Measurements from ENCODE around the gene BRD9.
"Not testable (repeated sequence)": the region's sequence is repeated elsewhere in the genome, so short reads cannot be mapped to it uniquely, and the experiment has no call there.

The BRD9 gene

DNA sequence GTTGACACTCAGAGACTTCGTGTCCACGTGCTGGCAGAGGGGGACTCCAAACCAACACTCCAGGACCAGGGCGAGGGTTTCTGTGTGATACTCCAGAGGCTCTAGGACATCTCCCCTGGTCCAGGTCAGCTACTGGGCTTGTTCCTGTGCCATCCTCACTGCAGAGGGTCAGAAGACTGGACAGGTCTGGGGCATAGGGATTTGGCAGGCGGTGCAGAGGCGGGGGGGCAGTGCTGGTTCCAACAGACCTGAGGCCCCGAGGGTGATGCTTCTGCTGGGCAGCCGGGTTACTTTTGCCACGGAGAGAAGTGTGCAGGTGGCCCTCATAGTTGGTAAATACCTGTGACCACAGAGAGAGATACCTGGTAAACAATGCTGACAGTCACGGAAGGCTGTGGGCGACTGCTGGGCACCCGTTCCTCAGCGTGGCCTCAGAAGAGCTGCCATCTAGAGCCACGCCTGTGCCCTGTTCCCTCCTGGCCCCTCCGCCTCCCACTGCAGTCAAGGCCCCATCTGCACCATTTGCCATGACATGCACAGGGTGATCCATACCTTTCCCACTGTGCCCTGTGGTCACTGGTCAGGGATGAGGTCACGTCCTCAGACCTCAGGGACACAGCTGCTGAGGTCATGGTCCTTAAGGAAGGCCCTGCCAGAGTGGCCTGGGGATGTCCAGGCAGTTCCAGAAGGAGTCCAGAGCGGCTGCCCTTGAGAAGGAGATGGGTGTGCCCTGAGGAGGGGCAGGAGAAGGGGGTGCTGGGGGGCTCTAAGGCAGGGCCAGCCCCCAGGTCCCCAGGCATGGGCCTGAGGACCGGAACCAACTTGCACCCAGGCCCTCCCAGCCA, 30.1 kb upstream of the BRD9 start:
- no peak for DNase-seq

DNA sequence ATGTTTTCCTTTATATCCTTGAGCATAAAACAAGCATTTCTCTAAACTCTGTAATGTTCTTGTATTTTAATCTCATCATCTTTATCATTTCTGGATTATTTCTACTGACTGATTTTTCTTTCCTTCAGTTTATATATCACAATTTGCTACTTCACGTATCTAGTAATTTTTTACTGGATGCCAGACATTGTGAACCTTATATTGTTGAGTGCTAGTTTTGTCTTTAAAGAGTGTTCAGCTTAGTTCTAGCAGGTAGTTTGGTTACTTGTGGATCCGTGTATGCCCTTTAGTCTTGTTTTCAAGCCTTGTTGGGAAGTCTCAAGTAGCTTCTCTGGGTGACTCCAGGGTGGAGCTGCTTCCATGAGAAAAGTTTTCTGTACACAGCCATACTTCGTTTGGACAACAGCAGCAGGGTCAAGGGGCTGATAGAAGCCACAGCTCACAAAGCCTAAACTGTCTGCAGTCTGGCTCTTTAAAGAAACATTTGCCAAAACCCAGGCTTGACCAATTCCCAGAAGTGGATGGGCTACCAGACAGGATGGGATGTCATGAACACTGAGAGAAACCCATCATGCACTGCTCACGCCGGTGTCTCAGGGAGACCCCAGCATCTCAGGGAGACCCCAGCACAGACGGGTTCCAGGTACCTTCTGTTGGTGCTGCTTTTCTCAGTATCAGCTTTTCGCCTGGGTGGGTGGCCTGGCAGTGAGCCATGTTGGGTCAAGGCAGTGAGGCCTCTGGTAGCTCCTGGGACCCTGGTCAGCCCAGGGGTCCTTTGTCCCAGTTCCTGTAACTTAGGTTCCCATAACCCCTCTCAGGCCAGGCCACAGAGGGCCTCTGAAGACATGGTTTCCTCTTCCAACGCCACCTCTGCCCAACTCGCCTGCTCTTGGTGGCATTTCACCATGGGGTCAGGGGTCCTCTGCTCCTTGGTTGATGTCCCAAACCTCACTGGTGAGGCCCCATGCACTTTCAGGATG, 29.1 kb upstream of the BRD9 start:
- no peak for DNase-seq

DNA sequence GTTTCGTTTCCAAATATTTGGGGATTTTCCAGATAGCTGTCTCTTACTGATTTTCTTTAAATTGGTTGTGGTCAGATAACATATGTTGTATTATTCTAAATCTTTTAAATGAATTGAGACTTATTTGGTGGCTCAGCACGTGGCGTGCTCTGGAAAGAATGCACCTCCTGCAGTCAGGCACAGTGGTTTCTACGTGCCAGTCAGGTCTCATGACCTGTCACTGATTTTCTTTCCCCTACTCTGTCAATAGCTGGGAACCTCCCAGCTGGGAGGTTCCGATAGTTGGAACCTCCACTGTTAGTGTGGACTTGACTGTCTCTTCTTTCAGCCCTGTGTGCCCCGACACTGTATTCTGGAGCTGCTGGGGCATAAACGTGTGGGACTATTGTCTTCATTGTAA, 27.7 kb upstream of the BRD9 start:
- DNase-seq, result no peak

DNA sequence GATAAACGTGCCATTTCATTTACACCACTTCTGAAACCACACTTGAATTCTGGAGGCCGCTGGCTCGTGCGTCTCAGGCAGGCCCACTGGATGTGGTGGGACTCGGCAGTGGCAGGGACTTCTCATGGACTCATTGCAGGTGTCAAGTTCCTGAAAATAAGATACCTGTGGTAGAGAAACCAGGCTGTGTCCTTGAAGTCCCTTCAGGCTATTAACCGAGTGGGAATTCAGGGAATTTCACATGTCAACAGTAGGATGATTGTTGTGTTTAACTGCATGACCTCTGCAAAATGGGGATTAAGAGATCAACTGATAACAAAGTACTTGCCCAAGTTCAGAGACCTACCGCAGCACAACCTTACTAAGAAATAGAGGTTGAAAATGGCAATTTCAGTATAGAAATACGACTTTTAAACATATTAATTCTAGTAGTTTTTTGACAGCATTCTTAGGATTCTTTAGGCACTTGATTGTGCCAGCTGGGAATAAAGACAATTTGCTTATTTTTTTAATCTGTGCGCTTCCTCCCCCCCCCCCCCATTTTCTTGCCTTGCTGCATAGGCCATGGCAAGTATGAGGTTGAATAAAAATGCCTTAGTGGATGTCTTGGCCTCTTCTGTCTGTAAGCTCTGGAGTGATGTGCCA, 26.9 kb upstream of the BRD9 start:
- DNase-seq, result no peak

DNA sequence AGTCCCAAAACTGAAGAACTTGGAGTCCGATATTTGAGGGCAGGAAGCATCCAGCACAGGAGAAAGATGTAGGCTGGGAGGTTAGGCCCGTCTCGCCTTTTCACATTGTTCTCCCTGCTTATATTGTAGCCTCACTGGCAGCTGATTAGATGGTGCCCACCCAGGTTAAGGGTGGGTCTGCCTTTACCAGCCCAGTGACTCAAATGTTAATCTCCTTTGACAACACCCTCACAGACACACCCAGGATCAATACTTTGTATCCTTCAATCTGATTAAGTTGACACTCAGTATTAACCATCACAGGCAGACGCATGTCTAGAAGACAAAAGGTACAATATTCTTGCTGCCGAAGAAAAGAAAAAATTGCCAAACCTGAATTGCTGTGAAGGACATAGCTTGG, 26.1 kb upstream of the BRD9 start:
- DNase-seq, result not testable (repeated sequence)

DNA sequence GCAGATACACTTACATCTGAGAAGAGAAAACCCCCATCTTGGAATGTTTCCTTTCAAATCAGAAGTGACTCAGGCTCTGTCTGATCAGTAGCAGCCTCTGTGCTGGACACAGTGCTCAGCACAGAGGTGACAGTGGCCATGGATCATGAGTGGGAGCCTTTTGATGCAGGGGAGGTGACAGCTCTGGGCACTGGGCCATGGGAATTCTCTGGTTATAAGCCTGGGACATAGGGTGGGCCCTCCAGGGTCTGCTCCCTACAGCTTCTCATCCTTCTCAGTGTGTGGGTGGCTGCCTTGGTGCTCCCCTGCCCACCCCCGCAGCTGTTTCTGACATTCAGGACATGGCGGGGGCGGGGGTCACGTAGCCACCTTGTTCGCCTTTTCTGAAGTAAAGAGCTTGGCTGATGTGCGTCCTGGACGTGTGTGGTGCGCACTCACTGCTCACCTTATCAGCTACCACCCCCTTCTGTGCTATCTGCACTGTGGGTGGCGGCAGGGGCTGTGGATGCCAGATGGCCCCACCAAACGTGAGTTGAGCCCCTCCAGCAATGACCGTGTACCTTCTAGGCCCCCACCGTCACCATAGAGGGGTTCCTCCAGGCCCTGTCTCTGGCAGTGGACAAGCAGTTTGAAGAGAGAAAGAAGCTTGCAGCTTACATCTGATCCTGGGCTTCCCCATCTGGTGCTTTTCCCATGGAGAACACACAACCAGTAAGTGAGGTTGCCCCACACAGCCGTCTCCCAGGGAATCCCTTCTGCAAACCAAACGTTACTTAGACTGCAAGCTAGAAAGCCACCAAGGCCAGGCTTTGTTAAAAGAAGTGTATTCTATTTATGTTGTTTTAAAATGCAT, 24.1 kb upstream of the BRD9 start:
- DNase-seq, result no peak

DNA sequence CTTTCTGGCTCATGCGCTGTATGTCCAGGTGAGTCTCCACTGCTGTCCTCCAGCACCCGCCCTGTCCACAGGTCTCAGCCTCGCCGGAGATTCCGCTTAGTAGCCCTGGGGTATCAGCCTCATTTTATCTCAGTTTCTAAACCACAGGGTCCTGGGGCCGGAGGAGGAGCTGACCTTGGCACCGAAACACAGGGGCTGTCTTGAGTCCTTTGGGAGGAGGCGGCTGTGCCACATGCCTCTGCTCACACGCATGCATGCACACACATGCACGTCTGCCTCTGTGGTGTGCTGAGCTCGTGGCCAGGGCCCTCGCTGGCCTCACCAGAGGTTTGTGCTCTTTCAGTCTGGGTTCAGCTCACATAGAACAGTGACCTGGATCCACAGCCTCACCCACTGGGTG, 23.3 kb upstream of the BRD9 start:
- DNase-seq, result no peak

DNA sequence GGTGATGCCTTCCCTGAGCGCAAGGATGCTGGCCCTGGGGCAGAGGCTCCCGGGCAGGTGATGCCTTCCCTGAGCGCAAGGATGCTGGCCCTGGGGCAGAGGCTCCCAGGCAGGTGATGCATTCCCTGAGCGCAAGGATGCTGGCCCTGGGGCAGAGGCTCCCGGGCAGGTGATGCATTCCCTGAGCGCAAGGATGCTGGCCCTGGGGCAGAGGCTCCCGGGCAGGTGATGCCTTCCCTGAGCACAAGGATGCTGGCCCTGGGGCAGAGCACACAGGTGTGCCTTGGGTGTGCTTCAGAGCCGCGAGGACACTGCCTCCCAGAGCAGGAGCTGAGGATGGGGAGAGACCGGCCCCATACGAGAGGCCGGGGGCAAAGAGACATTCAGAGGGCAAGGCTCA, 22.7 kb upstream of the BRD9 start:
- DNase-seq, result not testable (repeated sequence)

DNA sequence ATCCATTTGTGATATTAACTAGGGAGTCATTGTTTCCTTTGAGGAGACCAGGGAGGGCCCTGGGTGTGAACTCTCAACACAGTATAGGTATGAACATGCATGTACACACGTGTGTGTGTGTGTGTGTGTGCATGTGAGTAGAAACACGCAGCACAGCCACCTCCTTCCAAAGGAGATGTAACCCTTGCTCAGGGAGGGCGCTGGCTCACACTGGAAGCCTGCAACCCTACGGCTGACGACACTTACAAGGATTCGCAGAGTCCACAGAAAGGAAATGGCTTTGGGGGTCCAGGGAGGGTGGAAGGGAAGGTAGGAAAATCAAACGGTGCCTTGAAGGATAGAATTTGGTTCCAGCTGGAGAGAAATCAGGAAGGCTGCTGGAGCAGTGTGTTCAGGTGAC, 22.0 kb upstream of the BRD9 start:
- no peak for DNase-seq

DNA sequence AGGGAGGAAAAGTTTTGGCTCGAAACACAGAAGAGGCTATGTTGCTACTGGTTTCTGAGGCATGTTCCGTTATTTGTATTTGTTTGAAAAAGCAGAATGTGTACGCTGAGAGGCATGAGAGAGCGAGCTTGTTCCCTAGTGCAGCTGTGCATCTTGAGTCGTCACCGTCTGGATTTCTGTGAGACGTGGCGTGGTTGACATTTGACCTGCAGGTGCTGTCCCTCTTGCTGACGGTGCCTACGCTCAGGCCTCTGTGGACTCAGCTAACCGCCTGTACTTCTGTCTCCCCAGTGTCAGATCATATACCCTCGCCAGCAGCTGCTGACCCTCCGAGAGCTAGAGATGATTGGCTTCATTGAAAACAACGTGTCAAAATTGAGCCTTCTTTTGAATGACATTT, 21.6 kb upstream of the BRD9 start:
- no peak for DNase-seq

DNA sequence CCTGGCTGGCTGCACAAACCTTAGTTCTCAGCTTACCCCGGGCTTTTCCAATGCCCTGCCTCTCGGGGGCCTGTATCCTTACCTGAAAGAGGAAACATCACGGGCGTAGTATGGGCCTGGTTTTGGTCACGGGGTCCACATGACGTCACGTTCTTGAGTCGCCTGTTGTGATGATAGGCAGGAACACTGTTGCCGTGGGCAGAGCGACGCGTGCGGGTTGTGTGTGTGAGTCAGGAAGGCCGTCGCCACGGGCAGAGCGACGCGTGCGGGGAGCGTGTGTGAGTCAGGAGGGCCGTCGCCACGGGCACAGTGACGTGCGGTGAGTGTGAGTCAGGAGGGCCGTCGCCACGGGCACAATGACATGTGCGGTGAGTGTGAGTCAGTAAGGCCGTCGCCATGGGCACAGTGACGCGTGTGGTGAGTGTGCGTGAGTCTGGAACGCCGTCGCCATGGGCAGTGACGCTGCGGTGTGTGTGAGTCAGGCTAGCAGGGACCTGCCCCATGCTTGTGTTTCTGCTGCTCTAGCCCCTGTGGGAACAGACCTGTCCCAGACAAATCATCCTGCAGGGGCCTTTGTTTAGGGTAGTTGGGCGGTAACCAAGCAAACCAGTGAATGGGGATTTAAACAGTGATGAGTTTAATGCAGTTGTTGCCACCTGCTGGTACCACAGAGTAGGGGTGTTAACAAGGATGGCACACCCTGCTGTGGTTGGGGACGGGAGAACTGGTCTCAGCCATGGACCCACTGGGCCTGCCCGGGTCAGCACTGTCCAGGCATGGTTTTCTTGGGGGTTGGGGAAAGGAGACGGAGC, 19.9 kb upstream of the BRD9 start:
- DNase-seq, result no peak

DNA sequence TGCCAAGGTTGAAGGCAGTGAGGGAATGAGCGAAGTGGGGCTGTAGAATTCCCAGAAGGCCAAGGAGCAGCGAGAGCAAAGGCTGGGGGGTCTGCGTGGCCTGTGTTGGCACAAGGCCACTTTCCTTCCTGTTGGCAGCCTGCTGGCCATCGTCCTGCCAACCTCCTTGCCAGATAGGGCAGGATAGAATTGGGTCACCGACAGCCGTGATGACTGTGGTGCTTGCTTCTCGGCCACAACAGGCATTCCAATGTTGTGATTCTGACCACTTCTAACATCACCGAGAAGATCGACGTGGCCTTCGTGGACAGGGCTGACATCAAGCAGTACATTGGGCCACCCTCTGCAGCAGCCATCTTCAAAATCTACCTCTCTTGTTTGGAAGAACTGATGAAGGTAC, 19.0 kb upstream of the BRD9 start:
- no peak for DNase-seq

DNA sequence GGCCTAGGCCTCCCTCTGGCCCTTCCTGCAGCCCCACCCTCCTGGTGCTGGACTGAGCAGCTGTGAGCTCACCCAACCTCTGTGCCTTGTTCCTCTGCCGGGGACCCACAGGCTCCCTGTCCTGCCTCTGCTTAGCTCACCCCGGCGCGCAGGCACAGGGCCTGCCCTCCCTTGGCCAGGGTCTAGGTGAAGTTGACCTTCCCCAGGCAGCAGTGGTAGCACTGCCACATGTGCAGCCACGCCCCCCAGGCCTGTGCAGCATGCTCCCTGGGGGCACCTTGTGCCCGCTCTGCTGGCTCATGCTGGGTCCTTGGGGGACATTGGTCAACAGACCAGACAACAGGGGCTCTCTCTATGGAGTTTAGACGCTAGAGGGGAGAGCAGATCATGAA, 18.2 kb upstream of the BRD9 start:
- no peak for DNase-seq

DNA sequence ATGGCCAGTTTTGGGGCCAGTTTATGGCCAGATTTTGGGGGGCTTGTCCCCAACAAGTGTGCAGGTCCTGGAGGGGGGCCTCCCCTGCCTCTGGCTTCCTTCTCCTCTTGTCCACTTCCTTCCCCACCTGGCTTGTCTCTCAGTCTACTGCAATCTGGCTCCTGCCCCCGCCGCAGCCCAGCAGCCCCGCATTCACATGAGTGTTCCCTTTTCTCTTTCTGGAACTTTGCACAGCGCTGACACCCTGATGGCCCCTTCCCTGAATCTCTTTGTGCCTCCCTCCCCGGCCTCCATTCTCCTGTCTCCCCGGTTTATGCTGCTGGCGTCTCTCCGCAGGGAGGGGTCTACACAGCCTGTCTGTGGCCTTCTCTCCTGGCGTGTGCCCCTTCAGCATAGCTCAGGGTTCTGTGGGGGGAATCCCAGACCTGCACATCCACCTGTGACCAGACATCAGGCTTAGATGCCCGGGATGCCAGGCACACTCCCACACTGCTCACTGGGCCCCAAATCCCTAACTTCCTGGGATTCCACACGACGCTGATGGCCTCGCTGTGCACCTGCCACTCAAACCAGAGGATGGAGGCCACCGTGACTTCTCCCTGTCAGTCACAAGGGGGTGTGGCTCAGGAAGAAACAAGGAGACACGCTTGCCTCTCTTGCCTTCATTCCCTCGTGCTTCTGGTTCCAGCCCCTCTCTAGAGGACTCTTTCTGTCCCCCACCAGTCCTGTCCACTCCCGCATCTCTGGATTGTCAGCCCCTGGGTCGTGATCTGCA, 17.6 kb upstream of the BRD9 start:
- no peak for DNase-seq

DNA sequence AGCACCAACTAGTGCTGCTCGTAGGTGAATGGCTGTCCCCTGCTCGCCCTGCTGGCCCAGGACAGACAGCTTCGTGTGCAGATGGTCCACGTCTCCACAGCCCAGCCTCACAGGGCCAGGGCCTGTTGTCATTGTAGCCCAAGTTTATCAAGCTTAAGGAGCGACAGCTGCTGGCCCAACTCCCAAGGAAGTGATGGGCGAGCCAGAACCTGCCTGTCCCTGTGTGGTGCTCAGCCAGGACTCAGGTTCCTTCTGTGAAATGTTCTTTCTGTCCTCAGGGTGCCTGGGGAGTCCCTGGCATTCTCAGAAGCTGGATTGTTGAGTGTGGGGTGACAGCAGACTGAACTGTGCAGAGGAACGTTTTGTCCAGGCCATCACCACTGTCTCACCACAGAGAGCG, 16.5 kb upstream of the BRD9 start:
- no peak for DNase-seq

DNA sequence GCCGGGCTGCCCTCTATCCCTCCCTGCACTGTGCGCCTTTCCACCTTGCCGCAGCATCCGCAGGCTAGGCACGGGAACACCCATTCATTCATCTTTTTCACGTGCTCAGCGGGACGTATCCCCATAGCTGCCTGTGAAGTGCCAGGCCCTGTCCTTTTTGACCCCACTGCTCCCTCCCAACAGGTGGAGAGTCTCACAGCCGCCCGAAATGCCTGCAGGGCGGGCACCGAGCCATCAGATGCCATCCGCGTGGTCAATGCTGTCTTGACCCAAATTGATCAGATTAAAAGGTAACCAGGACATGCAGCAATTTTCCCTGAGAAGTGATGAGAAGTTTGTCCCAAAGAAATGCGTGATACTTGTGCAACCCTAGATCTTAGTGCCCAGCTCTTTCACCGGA, 15.6 kb upstream of the BRD9 start:
- no peak for DNase-seq

DNA sequence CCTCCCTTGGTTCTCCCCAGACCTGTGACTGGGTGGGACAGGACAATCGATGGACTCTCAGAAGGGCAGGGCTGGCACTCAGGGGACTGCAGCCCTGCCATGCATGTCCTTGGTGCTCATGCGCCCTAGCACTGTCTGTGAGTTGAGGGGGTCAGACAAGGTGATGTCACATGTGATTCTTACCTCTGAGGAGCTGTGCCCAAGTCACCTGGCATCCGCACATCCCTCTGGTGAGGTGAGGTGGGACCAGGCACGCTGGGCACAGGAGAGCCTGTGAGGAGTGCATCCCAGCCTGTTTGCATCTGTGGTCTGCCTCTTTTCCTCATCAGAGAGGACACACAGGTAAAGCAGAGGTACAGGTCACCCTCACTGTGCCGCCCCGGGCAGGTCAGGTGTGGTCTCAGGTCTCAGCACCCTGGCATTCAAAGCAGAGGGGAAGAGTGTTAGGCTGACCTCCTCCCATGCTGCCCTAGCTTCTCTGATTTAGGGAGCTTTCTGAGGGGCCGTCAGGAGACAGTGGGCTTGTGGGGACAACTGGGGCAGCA, 14.8 kb upstream of the BRD9 start:
- DNase-seq, result no peak

DNA sequence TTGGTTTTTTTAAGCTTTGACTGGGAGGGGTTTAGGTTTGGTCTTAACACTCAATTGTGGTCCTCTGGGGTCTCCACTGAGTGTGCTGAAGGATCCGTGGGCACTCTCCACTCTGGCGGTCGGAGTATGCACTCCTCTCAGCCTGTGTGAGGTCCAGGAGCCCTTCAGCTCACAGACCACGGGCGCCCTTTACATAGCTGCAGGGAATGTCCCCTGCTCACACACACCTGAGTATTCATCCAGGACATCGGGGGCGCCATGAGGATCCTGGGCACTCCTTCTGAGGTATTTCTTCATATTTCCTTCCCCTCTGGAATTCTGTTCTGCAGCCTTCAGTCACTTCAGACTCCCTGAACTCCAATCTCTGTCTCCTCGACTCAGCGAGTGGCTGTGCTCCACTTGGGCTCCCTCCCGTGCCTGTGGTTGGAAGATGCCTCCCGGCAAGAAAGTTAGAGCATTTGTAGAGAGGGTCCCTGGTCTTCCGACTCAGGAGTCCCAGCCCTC, 12.6 kb upstream of the BRD9 start:
- DNase-seq, result no peak

DNA sequence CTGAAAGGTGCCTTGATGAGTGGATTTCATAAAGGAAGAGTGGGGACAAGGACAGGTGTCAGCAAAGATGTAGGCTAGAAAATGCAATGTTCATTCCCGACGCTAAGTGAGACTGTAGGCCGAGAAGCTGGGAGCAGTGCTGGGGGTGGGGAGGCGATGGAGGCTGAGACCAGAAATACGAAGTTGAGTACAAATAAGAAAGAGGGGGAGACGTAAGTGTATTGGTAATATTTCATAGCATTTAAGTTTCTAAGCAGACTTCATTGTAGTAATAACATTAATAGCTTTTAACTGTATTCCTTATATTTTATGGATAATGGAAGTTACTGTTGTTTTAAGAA, 11.1 kb upstream of the BRD9 start:
- no peak for DNase-seq
